ENCODE data around the gene SCEL. TPM values are rescaled to one million over a fixed set of nuclear protein-coding genes. Genes with fewer than 3 reads are reported as not detected.
A peak's percentile ranks its signal among the peaks of the same experiment; 100 is the strongest.

SCEL gene, protein sequence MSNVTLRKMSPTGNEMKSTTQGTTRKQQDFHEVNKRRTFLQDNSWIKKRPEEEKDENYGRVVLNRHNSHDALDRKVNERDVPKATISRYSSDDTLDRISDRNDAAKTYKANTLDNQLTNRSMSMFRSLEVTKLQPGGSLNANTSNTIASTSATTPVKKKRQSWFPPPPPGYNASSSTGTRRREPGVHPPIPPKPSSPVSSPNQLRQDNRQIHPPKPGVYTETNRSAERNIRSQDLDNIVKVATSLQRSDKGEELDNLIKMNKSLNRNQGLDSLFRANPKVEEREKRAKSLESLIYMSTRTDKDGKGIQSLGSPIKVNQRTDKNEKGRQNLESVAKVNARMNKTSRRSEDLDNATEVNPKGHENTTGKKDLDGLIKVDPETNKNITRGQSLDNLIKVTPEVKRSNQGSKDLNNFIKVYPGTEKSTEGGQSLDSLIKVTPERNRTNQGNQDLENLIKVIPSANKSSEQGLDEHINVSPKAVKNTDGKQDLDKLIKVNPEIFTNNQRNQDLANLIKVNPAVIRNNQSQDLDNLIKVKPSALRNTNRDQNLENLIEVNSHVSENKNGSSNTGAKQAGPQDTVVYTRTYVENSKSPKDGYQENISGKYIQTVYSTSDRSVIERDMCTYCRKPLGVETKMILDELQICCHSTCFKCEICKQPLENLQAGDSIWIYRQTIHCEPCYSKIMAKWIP
- total RNA-seq (not detected in 2 replicates), polyA plus RNA-seq (not detected in 2 replicates)

DNA sequence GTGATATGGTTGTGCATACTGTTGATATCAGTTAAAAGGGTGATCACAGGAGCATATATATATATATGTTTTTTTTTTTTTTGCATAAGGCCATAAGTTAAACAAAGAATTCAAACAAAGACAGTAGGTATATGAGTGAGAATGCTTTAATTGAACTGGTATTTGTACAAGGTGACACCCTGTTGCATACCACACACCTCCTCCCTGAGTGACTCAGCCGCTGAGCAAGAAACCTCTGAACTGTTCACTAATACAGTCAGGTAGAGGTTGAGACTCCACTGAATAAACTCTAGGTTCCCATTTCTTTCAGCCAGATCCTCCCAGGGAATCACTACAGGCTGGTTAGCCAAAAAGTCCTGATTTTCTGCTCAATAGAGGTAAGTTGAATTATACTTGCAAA lies at the start of gene SCEL:
SCEL (plus strand) TSS at position 259 of the 400 bp plus-strand sequence. CDS start 20,170 bp downstream, outside the sequence.
- no peaks in the 10 kb centered on the region for H3K9me3 ChIP-seq (ENCODE audit: low read depth)
- DNase-seq (ENCODE audit: low read depth in 1 of 2, low spot score in 1 of 2) = no peak
- peaks cover under 1% of the 10 kb centered on the region for H3K4me1 ChIP-seq (ENCODE audit: low read depth)
- H3K27me3 ChIP-seq = peaks cover 3% of the 10 kb centered on the region
- TF ChIP-seq, protein P1, sequence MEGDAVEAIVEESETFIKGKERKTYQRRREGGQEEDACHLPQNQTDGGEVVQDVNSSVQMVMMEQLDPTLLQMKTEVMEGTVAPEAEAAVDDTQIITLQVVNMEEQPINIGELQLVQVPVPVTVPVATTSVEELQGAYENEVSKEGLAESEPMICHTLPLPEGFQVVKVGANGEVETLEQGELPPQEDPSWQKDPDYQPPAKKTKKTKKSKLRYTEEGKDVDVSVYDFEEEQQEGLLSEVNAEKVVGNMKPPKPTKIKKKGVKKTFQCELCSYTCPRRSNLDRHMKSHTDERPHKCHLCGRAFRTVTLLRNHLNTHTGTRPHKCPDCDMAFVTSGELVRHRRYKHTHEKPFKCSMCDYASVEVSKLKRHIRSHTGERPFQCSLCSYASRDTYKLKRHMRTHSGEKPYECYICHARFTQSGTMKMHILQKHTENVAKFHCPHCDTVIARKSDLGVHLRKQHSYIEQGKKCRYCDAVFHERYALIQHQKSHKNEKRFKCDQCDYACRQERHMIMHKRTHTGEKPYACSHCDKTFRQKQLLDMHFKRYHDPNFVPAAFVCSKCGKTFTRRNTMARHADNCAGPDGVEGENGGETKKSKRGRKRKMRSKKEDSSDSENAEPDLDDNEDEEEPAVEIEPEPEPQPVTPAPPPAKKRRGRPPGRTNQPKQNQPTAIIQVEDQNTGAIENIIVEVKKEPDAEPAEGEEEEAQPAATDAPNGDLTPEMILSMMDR (IDR thresholded peaks at IDR 0.05; ENCODE audit: low read depth, low read length) = no peak
- no peak within 1 kb of the TSS for H3K27ac ChIP-seq
- H3K36me3 ChIP-seq = no peaks in the 10 kb centered on the region
- H3K4me3 ChIP-seq = no peak within 1 kb of the TSS

DNA sequence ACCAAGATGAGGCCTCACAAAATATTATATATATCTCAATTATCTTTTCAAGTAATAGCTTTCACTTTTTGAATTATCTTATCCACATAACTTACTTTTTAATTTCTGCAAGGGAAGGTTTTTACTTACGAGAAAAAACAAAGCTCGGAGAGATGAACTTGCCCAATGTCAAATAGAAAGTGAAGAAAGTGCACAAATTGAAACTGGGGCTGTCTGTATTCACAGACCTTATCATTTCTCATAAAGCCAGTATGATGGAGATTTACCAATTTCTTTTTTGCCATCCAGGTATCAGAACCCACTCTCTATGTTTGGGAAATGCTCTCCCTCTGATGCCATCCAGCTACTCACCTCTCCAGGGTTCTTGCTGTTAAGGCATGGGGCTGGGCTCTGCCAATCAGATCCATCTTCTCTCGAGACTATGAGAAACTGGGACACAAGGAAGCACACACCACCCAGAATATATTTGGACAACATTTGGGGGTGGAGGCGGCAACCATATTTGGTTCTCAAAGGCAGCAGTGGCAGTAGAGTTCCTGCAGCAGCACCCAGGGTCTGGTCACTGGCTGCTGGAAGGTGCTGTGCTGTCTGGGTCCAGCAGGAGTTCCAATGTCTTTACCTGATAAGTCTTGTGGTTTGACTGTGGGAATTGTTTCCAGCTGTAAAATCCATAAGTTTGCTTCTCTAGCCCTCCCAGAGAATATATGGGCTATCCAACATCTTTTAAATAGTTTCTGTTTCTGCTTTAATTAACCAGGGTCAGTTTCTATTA lies 45.8 kb upstream of the SCEL start:
- Histone ChIP-seq H3K36me3 (no peaks in the 10 kb centered on the region), H3K9me3 (ENCODE audit: low read depth) (no peaks in the 10 kb centered on the region), H3K4me1 (ENCODE audit: low read depth) (no peaks in the 10 kb centered on the region), H3K4me3 (no peak overlapping the region), H3K27me3 (no peaks in the 10 kb centered on the region), H3K27ac (no peak overlapping the region)
- TF ChIP-seq, protein P1 (IDR thresholded peaks at IDR 0.05; ENCODE audit: low read depth, low read length) = no peak
- DNase-seq (ENCODE audit: low read depth in 1 of 2, low spot score in 1 of 2) = no peak

DNA sequence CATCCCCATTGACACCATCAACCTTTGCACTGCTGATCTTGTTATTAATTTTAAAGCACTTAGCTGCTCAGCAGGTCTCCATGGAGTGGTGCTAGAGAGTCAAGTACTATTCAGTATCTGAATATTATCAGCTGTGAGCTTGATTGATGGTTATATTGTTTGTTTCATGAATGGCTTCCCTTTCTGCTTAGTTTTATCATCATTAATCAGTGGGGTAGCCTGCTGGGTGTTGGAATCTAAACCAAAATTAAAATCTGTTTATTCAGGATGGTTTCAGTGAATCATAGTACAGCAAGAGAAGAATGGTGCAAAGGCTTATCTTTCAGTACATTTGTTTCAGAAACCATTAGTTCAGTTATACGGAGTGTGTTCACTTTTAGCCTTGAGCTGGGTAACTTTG lies 42.5 kb upstream of the SCEL start:
- Histone ChIP-seq H3K27ac (no peak overlapping the region), H3K4me3 (no peak overlapping the region), H3K4me1 (ENCODE audit: low read depth) (no peaks in the 10 kb centered on the region), H3K9me3 (ENCODE audit: low read depth) (no peaks in the 10 kb centered on the region), H3K36me3 (no peaks in the 10 kb centered on the region), H3K27me3 (no peaks in the 10 kb centered on the region)
- TF ChIP-seq, protein P1 (IDR thresholded peaks at IDR 0.05; ENCODE audit: low read depth, low read length) = peak; percentile 47
- DNase-seq (ENCODE audit: low read depth in 1 of 2, low spot score in 1 of 2) = peak; percentile 23 to 42

DNA sequence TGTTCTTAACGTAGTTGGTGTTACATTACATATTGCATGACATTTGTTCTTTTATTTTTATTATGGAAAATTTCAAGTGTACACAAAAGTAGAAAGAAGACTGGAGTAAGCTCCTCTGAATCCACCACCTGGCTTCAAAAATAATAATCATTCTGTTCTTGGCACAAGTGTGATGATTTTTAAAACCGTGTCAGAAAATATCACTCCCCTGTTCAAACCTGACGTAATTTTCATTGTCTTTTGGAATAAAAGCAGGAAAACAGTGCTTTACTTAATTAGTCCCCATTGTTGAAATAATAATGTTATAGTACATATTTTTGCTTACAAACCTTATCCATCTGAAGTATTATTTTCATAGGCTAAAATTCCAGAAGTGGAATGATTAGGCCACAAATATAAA lies 41.3 kb upstream of the SCEL start:
- Histone ChIP-seq H3K36me3 (no peaks in the 10 kb centered on the region), H3K4me3 (no peak overlapping the region), H3K9me3 (ENCODE audit: low read depth) (no peaks in the 10 kb centered on the region), H3K27me3 (no peaks in the 10 kb centered on the region), H3K27ac (no peak overlapping the region), H3K4me1 (ENCODE audit: low read depth) (no peaks in the 10 kb centered on the region)
- no peak for DNase-seq (ENCODE audit: low read depth in 1 of 2, low spot score in 1 of 2)
- TF ChIP-seq, protein P1 (IDR thresholded peaks at IDR 0.05; ENCODE audit: low read depth, low read length) = no peak

DNA sequence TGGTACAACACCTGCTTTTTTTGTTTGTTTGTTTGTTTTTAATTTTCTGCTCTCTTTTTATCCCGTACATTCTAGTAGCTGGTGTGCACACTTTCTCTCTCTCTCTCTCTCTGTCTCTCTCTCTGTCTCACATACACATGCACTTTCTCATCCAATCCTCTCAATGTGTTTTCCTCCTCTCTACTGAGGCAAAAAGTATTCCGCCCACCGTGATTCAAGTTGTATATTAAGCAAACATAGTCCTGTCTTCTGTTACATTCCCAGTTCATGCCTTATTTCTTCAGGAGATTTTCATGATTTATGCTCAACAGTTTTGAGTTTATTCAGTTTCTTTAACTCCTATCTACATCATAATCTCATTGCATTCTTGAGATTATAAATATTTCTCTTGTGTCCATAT lies 38.2 kb upstream of the SCEL start:
- Histone ChIP-seq H3K36me3 (no peaks in the 10 kb centered on the region), H3K27ac (no peak overlapping the region), H3K27me3 (no peaks in the 10 kb centered on the region), H3K4me1 (ENCODE audit: low read depth) (no peaks in the 10 kb centered on the region), H3K9me3 (ENCODE audit: low read depth) (no peaks in the 10 kb centered on the region), H3K4me3 (no peak overlapping the region)
- DNase-seq (ENCODE audit: low read depth in 1 of 2, low spot score in 1 of 2) = no peak
- TF ChIP-seq, protein P1 (IDR thresholded peaks at IDR 0.05; ENCODE audit: low read depth, low read length) = no peak
